ENCODE results near the gene PPP4R3B. TPM values are rescaled to one million over a fixed set of nuclear protein-coding genes. Genes with fewer than 3 reads are reported as not detected.

PPP4R3B gene
- total and polyA plus RNA-seq, 2 of the 13 experiments (the other 11 are each of a cell fraction or from before 2014, with no cell fraction given) = 24.2 to 53.0 TPM

GRCh38 chr2:55617175-55618024 is at the start of gene PPP4R3B (continued):
- TF ChIP-seq GTF3A (CRISPR knock-in tag; conservative IDR thresholded peaks at IDR 0.05) (peak; percentile 69; the same call in 1 of the 2 replicates), PAWR (CRISPR knock-in tag; IDR thresholded peaks at IDR 0.05; ENCODE audit: borderline replicate concordance) (no peak), ZNF878 (CRISPR knock-in tag; IDR thresholded peaks at IDR 0.05) (peak; percentile 91), NFKBIZ (CRISPR knock-in tag; IDR thresholded peaks at IDR 0.05) (no peak), NR2F2 (IDR thresholded peaks at IDR 0.05; ENCODE audit: borderline replicate concordance, low read depth) (no peak), ZNF616 (CRISPR knock-in tag; IDR thresholded peaks at IDR 0.05; ENCODE audit: low read depth) (0 out of 2 replicates have a peak, but pooled peaks have one; percentile 72), ZNF792 (CRISPR knock-in tag; IDR thresholded peaks at IDR 0.05) (peak; percentile 96), ZNF235 (CRISPR knock-in tag; IDR thresholded peaks at IDR 0.05; ENCODE audit: borderline replicate concordance) (peak; percentile 92), PHB2 (IDR thresholded peaks at IDR 0.05; ENCODE audit: partially characterized antibody) (no peak), ZNF383 (CRISPR knock-in tag; IDR thresholded peaks at IDR 0.05; ENCODE audit: borderline replicate concordance) (no peak), EEA1 (CRISPR knock-in tag; IDR thresholded peaks at IDR 0.05; ENCODE audit: borderline replicate concordance) (no peak), NCOA1 (CRISPR knock-in tag; IDR thresholded peaks at IDR 0.05) (peak; percentile 95; the same call in 1 of the 2 replicates), BCL6 (CRISPR knock-in tag; IDR thresholded peaks at IDR 0.05) (peak; percentile 68), KLF16 (CRISPR knock-in tag; IDR thresholded peaks at IDR 0.05) (peak; percentile 54 to 99), ZNF747 (CRISPR knock-in tag; IDR thresholded peaks at IDR 0.05; ENCODE audit: borderline replicate concordance) (peak; percentile 100), PTBP1 (IDR thresholded peaks at IDR 0.05; ENCODE audit: low read depth, low read length, poor library complexity, severe bottlenecking) (no peak), ZNF607 (CRISPR knock-in tag; IDR thresholded peaks at IDR 0.05; ENCODE audit: borderline replicate concordance) (peak; percentile 84; the same call in 1 of the 2 replicates)
- TF ChIP-seq, protein P1, sequence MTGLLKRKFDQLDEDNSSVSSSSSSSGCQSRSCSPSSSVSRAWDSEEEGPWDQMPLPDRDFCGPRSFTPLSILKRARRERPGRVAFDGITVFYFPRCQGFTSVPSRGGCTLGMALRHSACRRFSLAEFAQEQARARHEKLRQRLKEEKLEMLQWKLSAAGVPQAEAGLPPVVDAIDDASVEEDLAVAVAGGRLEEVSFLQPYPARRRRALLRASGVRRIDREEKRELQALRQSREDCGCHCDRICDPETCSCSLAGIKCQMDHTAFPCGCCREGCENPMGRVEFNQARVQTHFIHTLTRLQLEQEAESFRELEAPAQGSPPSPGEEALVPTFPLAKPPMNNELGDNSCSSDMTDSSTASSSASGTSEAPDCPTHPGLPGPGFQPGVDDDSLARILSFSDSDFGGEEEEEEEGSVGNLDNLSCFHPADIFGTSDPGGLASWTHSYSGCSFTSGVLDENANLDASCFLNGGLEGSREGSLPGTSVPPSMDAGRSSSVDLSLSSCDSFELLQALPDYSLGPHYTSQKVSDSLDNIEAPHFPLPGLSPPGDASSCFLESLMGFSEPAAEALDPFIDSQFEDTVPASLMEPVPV (CRISPR knock-in tag; IDR thresholded peaks at IDR 0.05) = peak; percentile 59; the same call in 1 of the 2 replicates
- TF ChIP-seq, protein P2, sequence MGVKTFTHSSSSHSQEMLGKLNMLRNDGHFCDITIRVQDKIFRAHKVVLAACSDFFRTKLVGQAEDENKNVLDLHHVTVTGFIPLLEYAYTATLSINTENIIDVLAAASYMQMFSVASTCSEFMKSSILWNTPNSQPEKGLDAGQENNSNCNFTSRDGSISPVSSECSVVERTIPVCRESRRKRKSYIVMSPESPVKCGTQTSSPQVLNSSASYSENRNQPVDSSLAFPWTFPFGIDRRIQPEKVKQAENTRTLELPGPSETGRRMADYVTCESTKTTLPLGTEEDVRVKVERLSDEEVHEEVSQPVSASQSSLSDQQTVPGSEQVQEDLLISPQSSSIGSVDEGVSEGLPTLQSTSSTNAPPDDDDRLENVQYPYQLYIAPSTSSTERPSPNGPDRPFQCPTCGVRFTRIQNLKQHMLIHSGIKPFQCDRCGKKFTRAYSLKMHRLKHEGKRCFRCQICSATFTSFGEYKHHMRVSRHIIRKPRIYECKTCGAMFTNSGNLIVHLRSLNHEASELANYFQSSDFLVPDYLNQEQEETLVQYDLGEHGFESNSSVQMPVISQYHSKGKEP (CRISPR knock-in tag; IDR thresholded peaks at IDR 0.05) = peak; percentile 79; the same call in 1 of the 2 replicates
- TF ChIP-seq, protein P3, sequence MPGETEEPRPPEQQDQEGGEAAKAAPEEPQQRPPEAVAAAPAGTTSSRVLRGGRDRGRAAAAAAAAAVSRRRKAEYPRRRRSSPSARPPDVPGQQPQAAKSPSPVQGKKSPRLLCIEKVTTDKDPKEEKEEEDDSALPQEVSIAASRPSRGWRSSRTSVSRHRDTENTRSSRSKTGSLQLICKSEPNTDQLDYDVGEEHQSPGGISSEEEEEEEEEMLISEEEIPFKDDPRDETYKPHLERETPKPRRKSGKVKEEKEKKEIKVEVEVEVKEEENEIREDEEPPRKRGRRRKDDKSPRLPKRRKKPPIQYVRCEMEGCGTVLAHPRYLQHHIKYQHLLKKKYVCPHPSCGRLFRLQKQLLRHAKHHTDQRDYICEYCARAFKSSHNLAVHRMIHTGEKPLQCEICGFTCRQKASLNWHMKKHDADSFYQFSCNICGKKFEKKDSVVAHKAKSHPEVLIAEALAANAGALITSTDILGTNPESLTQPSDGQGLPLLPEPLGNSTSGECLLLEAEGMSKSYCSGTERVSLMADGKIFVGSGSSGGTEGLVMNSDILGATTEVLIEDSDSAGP (CRISPR knock-in tag; IDR thresholded peaks at IDR 0.05; ENCODE audit: borderline replicate concordance) = peak; percentile 96
- TF ChIP-seq, protein P4, sequence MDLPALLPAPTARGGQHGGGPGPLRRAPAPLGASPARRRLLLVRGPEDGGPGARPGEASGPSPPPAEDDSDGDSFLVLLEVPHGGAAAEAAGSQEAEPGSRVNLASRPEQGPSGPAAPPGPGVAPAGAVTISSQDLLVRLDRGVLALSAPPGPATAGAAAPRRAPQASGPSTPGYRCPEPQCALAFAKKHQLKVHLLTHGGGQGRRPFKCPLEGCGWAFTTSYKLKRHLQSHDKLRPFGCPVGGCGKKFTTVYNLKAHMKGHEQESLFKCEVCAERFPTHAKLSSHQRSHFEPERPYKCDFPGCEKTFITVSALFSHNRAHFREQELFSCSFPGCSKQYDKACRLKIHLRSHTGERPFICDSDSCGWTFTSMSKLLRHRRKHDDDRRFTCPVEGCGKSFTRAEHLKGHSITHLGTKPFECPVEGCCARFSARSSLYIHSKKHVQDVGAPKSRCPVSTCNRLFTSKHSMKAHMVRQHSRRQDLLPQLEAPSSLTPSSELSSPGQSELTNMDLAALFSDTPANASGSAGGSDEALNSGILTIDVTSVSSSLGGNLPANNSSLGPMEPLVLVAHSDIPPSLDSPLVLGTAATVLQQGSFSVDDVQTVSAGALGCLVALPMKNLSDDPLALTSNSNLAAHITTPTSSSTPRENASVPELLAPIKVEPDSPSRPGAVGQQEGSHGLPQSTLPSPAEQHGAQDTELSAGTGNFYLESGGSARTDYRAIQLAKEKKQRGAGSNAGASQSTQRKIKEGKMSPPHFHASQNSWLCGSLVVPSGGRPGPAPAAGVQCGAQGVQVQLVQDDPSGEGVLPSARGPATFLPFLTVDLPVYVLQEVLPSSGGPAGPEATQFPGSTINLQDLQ (CRISPR knock-in tag; IDR thresholded peaks at IDR 0.05) = peak; percentile 100
